GM12801 (cell line): ENCODE results near the gene AGBL3.

Experiments
- CTCF ChIP-seq: IDR thresholded peaks from one replicate; pipeline ENCODE4 v1.5.1; 2011; ENCODE audit warnings: control low read depth; ENCODE audit not compliant: insufficient read length; ENCODE audit errors: extremely low read depth

Gene AGBL3

GRCh38 chr7:135083005-135083404 lies 96.7 kb downstream of the AGBL3 start:
- TF ChIP-seq CTCF = no peak

GRCh38 chr7:135088566-135088965 lies 102.3 kb downstream of the AGBL3 start:
- TF ChIP-seq CTCF = no peak

GRCh38 chr7:135091717-135092116 lies 105.4 kb downstream of the AGBL3 start:
- no peak for TF ChIP-seq CTCF

- no peak for TF ChIP-seq CTCF
These were observed 108.3 kb downstream of the AGBL3 start for GRCh38 chr7:135094472-135095237.

GRCh38 chr7:135095450-135095849 lies 109.1 kb downstream of the AGBL3 start:
- TF ChIP-seq CTCF = no peak

- TF ChIP-seq CTCF = no peak
These were observed 112.1 kb downstream of the AGBL3 start for GRCh38 chr7:135098391-135098790.

GRCh38 chr7:135100856-135101255 lies 114.5 kb downstream of the AGBL3 start:
- no peak for TF ChIP-seq CTCF

GRCh38 chr7:135102372-135102771 lies 116.1 kb downstream of the AGBL3 start:
- TF ChIP-seq CTCF = no peak
